Measurements from ENCODE around the gene CYP2C19. TPM values are rescaled to one million over a fixed set of nuclear protein-coding genes. Genes with fewer than 3 reads are reported as not detected.

Gene CYP2C19
- total RNA-seq, result 1 to 10 TPM in 1 of 2 donors, under 1 TPM in 1; 0.16 to 1.9 TPM

GRCh38 chr10:94762393-94762792 lies at the start of gene CYP2C19:
Gene CYP2C19, plus strand, starts transcription at chr10:94762681. Its CDS starts 25 bp downstream, at chr10:94762706.
- Histone ChIP-seq H3K27me3 (no peaks in the 10 kb centered on the region), H3K9ac (ENCODE audit: low read depth in 2 of 2, low read length in 2 of 2) (no peak within 1 kb of the TSS), H3K4me3 (no peak within 1 kb of the TSS), H3K9me3 (no peaks in the 10 kb centered on the region), H3K36me3 (no peaks in the 10 kb centered on the region), H3K4me1 (no peaks in the 10 kb centered on the region), H3K27ac (no peak within 1 kb of the TSS)
- intact Hi-C loops (cut with DNase I), result no loop called here
- TF ChIP-seq CTCF (IDR thresholded peaks at IDR 0.05), result no peak
- no peak for DNase-seq

- no peak for DNase-seq
- H3K36me3 ChIP-seq, result no peaks in the 10 kb centered on the region
- H3K9me3 ChIP-seq, result no peaks in the 10 kb centered on the region
- H3K4me1 ChIP-seq, result no peaks in the 10 kb centered on the region
- no peak overlapping the region for H3K9ac ChIP-seq (ENCODE audit: low read depth in 2 of 2, low read length in 2 of 2)
- no peak overlapping the region for H3K27ac ChIP-seq
- intact Hi-C loops (cut with DNase I), result no loop called here
- no peak for TF ChIP-seq CTCF (IDR thresholded peaks at IDR 0.05)
- H3K27me3 ChIP-seq, result no peaks in the 10 kb centered on the region
- H3K4me3 ChIP-seq, result no peak overlapping the region
Measured at GRCh38 chr10:94725871-94726270, 36.6 kb upstream of the CYP2C19 start.

- no peak overlapping the region for H3K4me3 ChIP-seq
Measured at GRCh38 chr10:94735197-94735596, 27.3 kb upstream of the CYP2C19 start.

GRCh38 chr10:94738588-94738987 lies 23.9 kb upstream of the CYP2C19 start:
- no peak for TF ChIP-seq CTCF (IDR thresholded peaks at IDR 0.05)
- no peaks in the 10 kb centered on the region for H3K27me3 ChIP-seq
- H3K4me1 ChIP-seq, result no peaks in the 10 kb centered on the region
- no peaks in the 10 kb centered on the region for H3K36me3 ChIP-seq
- no peak overlapping the region for H3K27ac ChIP-seq
- H3K9me3 ChIP-seq, result no peaks in the 10 kb centered on the region
- no peak overlapping the region for H3K9ac ChIP-seq (ENCODE audit: low read depth in 2 of 2, low read length in 2 of 2)
- no peak for DNase-seq
- H3K4me3 ChIP-seq, result no peak overlapping the region
- intact Hi-C loops (cut with DNase I), result no loop called here

More at GRCh38 chr10:94735197-94735596, 27.3 kb upstream of the CYP2C19 start:
- Histone ChIP-seq H3K36me3 (no peaks in the 10 kb centered on the region), H3K27ac (no peak overlapping the region), H3K4me1 (no peaks in the 10 kb centered on the region), H3K9me3 (no peaks in the 10 kb centered on the region), H3K27me3 (no peaks in the 10 kb centered on the region), H3K9ac (ENCODE audit: low read depth in 2 of 2, low read length in 2 of 2) (no peak overlapping the region)
- no peak for DNase-seq
- intact Hi-C loops (cut with DNase I), result no loop called here
- TF ChIP-seq CTCF (IDR thresholded peaks at IDR 0.05), result no peak

- Histone ChIP-seq H3K4me3 (no peak overlapping the region), H3K36me3 (no peaks in the 10 kb centered on the region), H3K4me1 (no peaks in the 10 kb centered on the region), H3K27ac (no peak overlapping the region), H3K9me3 (no peaks in the 10 kb centered on the region), H3K9ac (ENCODE audit: low read depth in 2 of 2, low read length in 2 of 2) (no peak overlapping the region), H3K27me3 (no peaks in the 10 kb centered on the region)
- intact Hi-C loops (cut with DNase I), result no loop called here
- no peak for TF ChIP-seq CTCF (IDR thresholded peaks at IDR 0.05)
- no peak for DNase-seq
Measured at GRCh38 chr10:94747137-94747536, 15.3 kb upstream of the CYP2C19 start.

GRCh38 chr10:94747838-94748237 lies 14.6 kb upstream of the CYP2C19 start:
- intact Hi-C loops (cut with DNase I), result no loop called here
- DNase-seq, result no peak

More at GRCh38 chr10:94747838-94748237, 14.6 kb upstream of the CYP2C19 start:
- no peak overlapping the region for H3K9ac ChIP-seq (ENCODE audit: low read depth in 2 of 2, low read length in 2 of 2)
- no peak for TF ChIP-seq CTCF (IDR thresholded peaks at IDR 0.05)
- no peaks in the 10 kb centered on the region for H3K9me3 ChIP-seq
- H3K27me3 ChIP-seq, result no peaks in the 10 kb centered on the region
- no peak overlapping the region for H3K4me3 ChIP-seq
- H3K36me3 ChIP-seq, result no peaks in the 10 kb centered on the region
- H3K4me1 ChIP-seq, result no peaks in the 10 kb centered on the region
- no peak overlapping the region for H3K27ac ChIP-seq
